ENCODE results near the gene TBC1D19. TPM values are rescaled to one million over a fixed set of nuclear protein-coding genes. Genes with fewer than 3 reads are reported as not detected.
"Not testable (repeated sequence)": the region's sequence is repeated elsewhere in the genome, so short reads cannot be mapped to it uniquely, and the experiment has no call there.

The TBC1D19 gene
- total and polyA plus RNA-seq, 2 donors from 2014 or later, result 10.8 to 19.1 TPM

DNA sequence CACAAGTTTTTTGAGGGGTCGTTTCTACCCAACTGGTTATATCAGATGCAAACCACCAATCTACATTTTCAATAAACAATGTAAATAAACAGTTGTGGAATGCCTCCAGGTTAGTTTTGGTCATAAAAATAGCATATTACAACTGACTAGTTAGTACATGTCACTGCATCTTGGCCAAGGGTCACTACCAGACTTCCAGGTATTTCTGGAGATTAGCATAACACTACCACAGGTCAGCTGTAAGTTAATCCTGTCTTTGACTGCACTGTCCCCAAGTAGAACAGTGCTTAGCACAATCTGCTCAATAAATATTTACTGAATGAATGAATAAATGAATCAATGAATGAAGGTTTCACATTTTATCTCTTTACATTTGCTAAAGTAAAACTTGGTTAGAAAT is 64.4 kb downstream of the TBC1D19 start:
- intact Hi-C loops (cut with DNase I), result no loop called here
- TF ChIP-seq, protein P1, sequence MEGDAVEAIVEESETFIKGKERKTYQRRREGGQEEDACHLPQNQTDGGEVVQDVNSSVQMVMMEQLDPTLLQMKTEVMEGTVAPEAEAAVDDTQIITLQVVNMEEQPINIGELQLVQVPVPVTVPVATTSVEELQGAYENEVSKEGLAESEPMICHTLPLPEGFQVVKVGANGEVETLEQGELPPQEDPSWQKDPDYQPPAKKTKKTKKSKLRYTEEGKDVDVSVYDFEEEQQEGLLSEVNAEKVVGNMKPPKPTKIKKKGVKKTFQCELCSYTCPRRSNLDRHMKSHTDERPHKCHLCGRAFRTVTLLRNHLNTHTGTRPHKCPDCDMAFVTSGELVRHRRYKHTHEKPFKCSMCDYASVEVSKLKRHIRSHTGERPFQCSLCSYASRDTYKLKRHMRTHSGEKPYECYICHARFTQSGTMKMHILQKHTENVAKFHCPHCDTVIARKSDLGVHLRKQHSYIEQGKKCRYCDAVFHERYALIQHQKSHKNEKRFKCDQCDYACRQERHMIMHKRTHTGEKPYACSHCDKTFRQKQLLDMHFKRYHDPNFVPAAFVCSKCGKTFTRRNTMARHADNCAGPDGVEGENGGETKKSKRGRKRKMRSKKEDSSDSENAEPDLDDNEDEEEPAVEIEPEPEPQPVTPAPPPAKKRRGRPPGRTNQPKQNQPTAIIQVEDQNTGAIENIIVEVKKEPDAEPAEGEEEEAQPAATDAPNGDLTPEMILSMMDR (IDR thresholded peaks at IDR 0.05; ENCODE audit: borderline replicate concordance, extremely low read depth, insufficient read depth), result no peak
- no peaks in the 10 kb centered on the region for H3K9me3 ChIP-seq (ENCODE audit: control insufficient read depth in 2 of 3, insufficient read depth in 1 of 3, low read length in 3 of 3)
- H3K4me1 ChIP-seq (ENCODE audit: control insufficient read depth in 2 of 3, insufficient read depth in 2 of 3, low read depth in 1 of 3, low read length in 3 of 3), result no peaks in the 10 kb centered on the region
- no peak overlapping the region for H3K4me3 ChIP-seq (ENCODE audit: low read length in 3 of 3)
- H3K27me3 ChIP-seq (ENCODE audit: control insufficient read depth, insufficient read depth, low read length), result no peaks in the 10 kb centered on the region
- no peak overlapping the region for H3K27ac ChIP-seq (ENCODE audit: low read depth in 2 of 2, low read length in 2 of 2)
- no peaks in the 10 kb centered on the region for H3K36me3 ChIP-seq (ENCODE audit: control insufficient read depth in 2 of 3, insufficient read depth in 3 of 3, low read length in 3 of 3)
- FAIRE-seq (no peak), DNase-seq (no peak)
- no peak overlapping the region for H3K9ac ChIP-seq (ENCODE audit: low read length in 3 of 3)

DNA sequence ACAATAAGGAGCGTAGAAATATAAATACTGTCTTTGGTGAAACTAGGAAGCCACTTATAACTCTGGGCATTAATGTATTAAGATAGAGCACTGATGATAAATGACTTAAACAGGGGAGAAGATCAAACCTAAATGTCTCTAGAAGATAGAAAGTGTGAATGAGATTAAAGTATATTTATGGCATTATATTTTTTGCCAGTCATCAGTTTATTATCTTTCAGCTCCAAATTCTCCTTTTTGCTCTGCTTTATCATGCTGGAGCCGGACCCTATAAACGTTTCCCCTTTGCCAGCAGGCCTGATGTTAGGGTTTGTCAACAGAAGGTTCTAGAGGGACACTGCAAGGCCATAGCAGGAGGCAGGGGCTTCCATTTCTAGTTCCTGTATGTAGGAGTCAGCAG is 76.4 kb downstream of the TBC1D19 start:
- TF ChIP-seq, protein P1 (IDR thresholded peaks at IDR 0.05; ENCODE audit: borderline replicate concordance, extremely low read depth, insufficient read depth), result no peak
- Histone ChIP-seq H3K27me3 (ENCODE audit: control insufficient read depth, insufficient read depth, low read length) (no peaks in the 10 kb centered on the region), H3K9me3 (ENCODE audit: control insufficient read depth in 2 of 3, insufficient read depth in 1 of 3, low read length in 3 of 3) (no peaks in the 10 kb centered on the region), H3K4me1 (ENCODE audit: control insufficient read depth in 2 of 3, insufficient read depth in 2 of 3, low read depth in 1 of 3, low read length in 3 of 3) (no peaks in the 10 kb centered on the region), H3K27ac (ENCODE audit: low read depth in 2 of 2, low read length in 2 of 2) (no peak overlapping the region), H3K9ac (ENCODE audit: low read length in 3 of 3) (no peak overlapping the region), H3K4me3 (ENCODE audit: low read length in 3 of 3) (no peak overlapping the region), H3K36me3 (ENCODE audit: control insufficient read depth in 2 of 3, insufficient read depth in 3 of 3, low read length in 3 of 3) (peaks cover 0 to 15% (median 5%) of the 10 kb centered on the region in 3 donors)
- intact Hi-C loops (cut with DNase I), result no loop called here
- DNase-seq (no peak), FAIRE-seq (no peak)

DNA sequence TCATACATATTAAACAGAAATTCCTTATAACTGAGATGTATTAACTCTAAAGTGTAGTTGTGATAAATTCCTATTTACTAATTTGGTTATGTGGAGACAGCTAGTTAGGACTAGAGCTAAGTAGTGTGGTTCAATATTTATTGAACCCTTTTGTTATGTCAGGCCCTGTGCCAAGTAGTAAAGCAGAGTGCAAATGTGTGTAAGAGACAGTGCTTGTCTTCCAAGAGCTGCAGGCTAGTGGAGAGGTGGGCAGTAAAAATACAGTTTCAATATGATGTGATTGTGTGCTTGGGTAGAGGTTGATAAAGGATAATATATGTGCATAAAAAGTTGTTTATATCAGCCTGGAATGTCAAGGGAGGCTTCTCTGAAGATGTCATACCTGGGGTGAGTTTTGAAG is 80.0 kb downstream of the TBC1D19 start:
- Histone ChIP-seq H3K27me3 (ENCODE audit: control insufficient read depth, insufficient read depth, low read length) (no peaks in the 10 kb centered on the region), H3K9me3 (ENCODE audit: control insufficient read depth in 2 of 3, insufficient read depth in 1 of 3, low read length in 3 of 3) (no peaks in the 10 kb centered on the region), H3K9ac (ENCODE audit: low read length in 3 of 3) (no peak overlapping the region), H3K4me3 (ENCODE audit: low read length in 3 of 3) (no peak overlapping the region), H3K4me1 (ENCODE audit: control insufficient read depth in 2 of 3, insufficient read depth in 2 of 3, low read depth in 1 of 3, low read length in 3 of 3) (no peaks in the 10 kb centered on the region), H3K36me3 (ENCODE audit: control insufficient read depth in 2 of 3, insufficient read depth in 3 of 3, low read length in 3 of 3) (peaks cover 2 to 15% (median 5%) of the 10 kb centered on the region in 3 donors), H3K27ac (ENCODE audit: low read depth in 2 of 2, low read length in 2 of 2) (no peak overlapping the region)
- TF ChIP-seq, protein P1 (IDR thresholded peaks at IDR 0.05; ENCODE audit: borderline replicate concordance, extremely low read depth, insufficient read depth), result no peak
- no peak for FAIRE-seq
- intact Hi-C loops (cut with DNase I), result no loop called here
- DNase-seq, result no peak

DNA sequence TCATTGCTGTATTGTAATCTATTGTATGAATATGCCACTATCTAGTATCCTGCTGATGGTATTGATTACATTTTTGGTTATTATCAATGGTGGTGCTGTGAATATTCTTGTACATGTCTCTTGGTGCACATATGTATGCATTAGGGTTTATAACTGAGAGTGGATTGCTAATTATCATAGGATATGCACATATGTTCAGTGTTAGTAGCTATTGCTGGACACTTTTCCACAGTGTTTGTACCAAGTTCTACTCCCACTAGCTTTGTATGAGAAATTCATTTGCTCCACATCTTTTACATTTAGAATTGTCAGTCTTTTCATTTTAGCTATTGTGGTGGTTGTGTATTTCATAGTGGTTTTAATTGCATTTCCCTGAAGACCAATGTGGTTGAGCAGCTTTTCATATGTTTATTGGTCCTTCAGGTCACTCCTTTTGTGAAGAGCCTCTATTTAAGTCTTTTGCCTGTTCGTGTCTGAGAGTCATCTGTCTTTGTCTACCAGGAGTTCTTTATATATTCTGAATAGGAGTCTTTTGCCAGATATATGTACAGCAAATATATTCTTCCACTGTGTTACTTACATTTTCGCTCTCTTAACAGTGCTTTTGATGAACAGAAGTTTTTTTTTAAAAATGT is 87.1 kb downstream of the TBC1D19 start:
- Histone ChIP-seq H3K27ac (ENCODE audit: low read depth in 2 of 2, low read length in 2 of 2) (no peak overlapping the region), H3K9ac (ENCODE audit: low read length in 3 of 3) (no peak overlapping the region), H3K9me3 (ENCODE audit: control insufficient read depth in 2 of 3, insufficient read depth in 1 of 3, low read length in 3 of 3) (no peaks in the 10 kb centered on the region), H3K36me3 (ENCODE audit: control insufficient read depth in 2 of 3, insufficient read depth in 3 of 3, low read length in 3 of 3) (peaks cover 0 to 3% (median 0%) of the 10 kb centered on the region in 3 donors), H3K27me3 (ENCODE audit: control insufficient read depth, insufficient read depth, low read length) (no peaks in the 10 kb centered on the region), H3K4me1 (ENCODE audit: control insufficient read depth in 2 of 3, insufficient read depth in 2 of 3, low read depth in 1 of 3, low read length in 3 of 3) (no peaks in the 10 kb centered on the region), H3K4me3 (ENCODE audit: low read length in 3 of 3) (no peak overlapping the region)
- TF ChIP-seq, protein P1 (IDR thresholded peaks at IDR 0.05; ENCODE audit: borderline replicate concordance, extremely low read depth, insufficient read depth), result no peak
- FAIRE-seq, result no peak
- no peak for DNase-seq
- intact Hi-C loops (cut with DNase I), result no loop called here

DNA sequence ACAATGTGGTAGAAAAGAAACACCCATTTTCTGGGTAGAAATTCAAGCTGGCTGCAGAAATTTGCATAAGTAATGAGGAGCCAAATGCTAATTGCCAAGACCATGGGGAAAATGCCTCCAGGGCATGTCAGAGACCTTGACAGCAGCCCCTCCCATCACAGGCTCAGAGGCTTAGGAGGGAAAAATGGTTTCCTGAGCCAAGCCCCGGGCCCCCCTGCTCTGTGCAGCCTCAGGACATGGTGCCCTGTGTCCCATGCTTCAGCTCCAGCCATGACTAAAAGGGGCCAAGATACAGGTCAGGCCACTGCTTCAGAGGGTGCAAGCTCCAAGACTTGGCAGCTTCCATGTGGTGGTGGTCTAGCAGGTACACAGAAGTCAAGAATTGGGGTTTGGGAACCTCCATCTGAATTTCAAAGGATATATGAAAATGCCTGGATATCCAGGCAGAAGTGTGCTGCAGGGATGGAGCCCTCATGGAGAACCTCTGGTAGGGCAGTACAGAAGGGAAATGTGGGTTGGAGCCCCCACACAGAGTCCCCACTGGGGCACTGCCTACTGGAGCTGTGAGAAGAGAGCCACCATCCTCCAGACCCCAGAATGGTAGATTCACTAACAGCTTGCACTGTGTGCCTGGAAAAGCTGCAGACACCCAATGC is 95.3 kb downstream of the TBC1D19 start:
- H3K4me3 ChIP-seq (ENCODE audit: low read length in 3 of 3); intact Hi-C loops (cut with DNase I); DNase-seq; H3K36me3 ChIP-seq (ENCODE audit: control insufficient read depth in 2 of 3, insufficient read depth in 3 of 3, low read length in 3 of 3); H3K27ac ChIP-seq (ENCODE audit: low read depth in 2 of 2, low read length in 2 of 2); H3K9me3 ChIP-seq (ENCODE audit: control insufficient read depth in 2 of 3, insufficient read depth in 1 of 3, low read length in 3 of 3); FAIRE-seq; H3K9ac ChIP-seq (ENCODE audit: low read length in 3 of 3); H3K27me3 ChIP-seq (ENCODE audit: control insufficient read depth, insufficient read depth, low read length); H3K4me1 ChIP-seq (ENCODE audit: control insufficient read depth in 2 of 3, insufficient read depth in 2 of 3, low read depth in 1 of 3, low read length in 3 of 3): not testable (repeated sequence)
